Heart right ventricle (tissue), 16 donors: ENCODE results near the gene COG8. TPM values are rescaled to one million over a fixed set of nuclear protein-coding genes. Genes with fewer than 3 reads are reported as not detected.

Experiments
- ATAC-seq, 8 donors: fragments of 200-7000 bp; cut with Tn5 transposase; one replicate each; pipeline ENCODE4 v1.9.1; 2020; ENCODE audit warnings: mild to moderate bottlenecking in 8 of 8, moderate library complexity in 8 of 8, moderate number of reproducible peaks in 1 of 8
- DNase-seq, 2 donors: peaks; one replicate each; pipeline ENCODE4 v3.0.0-alpha.2; 2020
- H3K27ac ChIP-seq, 10 donors: fragments of 200-600 bp; sonication (generic) in 2 of 10; one replicate each; pipeline versions ENCODE4 v1.5.0 to v1.8.0; 2020 to 2022; ENCODE audit warnings: mild to moderate bottlenecking in 3 of 10
- H3K27me3 ChIP-seq, 7 donors: fragments of 200-600 bp; one replicate each; pipeline ENCODE4 v1.8.0; 2021 to 2022; ENCODE audit warnings: mild to moderate bottlenecking in 2 of 7
- H3K36me3 ChIP-seq, 9 donors: fragments of 200-600 bp; sonication (generic) in 1 of 9; one replicate each; pipeline versions ENCODE4 v1.5.0 to v1.8.0; 2020 to 2022; ENCODE audit warnings: mild to moderate bottlenecking in 2 of 9
- H3K4me1 ChIP-seq, 9 donors: fragments of 200-600 bp; sonication (generic) in 1 of 9; one replicate each; pipeline versions ENCODE4 v1.5.0 to v1.8.0; 2020 to 2022; ENCODE audit warnings: mild to moderate bottlenecking in 4 of 9
- H3K4me3 ChIP-seq, 10 donors: fragments of 200-600 bp; sonication (generic) in 2 of 10; one replicate each; pipeline versions ENCODE4 v1.5.0 to v1.8.0; 2020 to 2022; ENCODE audit warnings: mild to moderate bottlenecking in 7 of 10, moderate library complexity in 2 of 10
- H3K9me3 ChIP-seq, 11 donors: fragments of 200-600 bp in 10 of 11; sonication (generic) in 2 of 11; one replicate each; pipeline versions ENCODE4 v1.5.0 to v1.8.0; 2013 to 2022; ENCODE audit warnings: mild to moderate bottlenecking in 2 of 11, control low read depth in 1 of 11, moderate library complexity in 1 of 11
- CTCF ChIP-seq, 9 donors: fragments of 200-600 bp; sonication (generic) in 2 of 9; IDR thresholded peaks; one replicate each; pipeline versions ENCODE4 v1.5.0 to v1.8.0; 2021 to 2022; ENCODE audit warnings: antibody characterized with exemption in 9 of 9, mild to moderate bottlenecking in 5 of 9, moderate library complexity in 1 of 9
- WGBS, 2 donors: extraction: QIAGEN DNeasy Blood & Tissue Kit; methylation state at CpG; one replicate each; pipeline ENCODE4 v1.1.7; 2013; ENCODE audit warnings: inconsistent platforms in 1 of 2; 5-methylcytosine and 5-hydroxymethylcytosine counted together
- intact Hi-C, 10 donors: fragments of 100-400 bp; cut with DNase I; formaldehyde crosslinking; loops; one replicate each; pipeline versions ENCODE4 v1.11.1 to v1.14.2; 2022
- polyA plus RNA-seq, 2 donors: library from polyadenylated mRNA; stranded (reverse); fragments of 200-250 nt; gene quantifications; one replicate each; pipeline ENCODE4 v1.2.3, GENCODE V29; 2013
- total RNA-seq, 10 donors: library from RNA; stranded (reverse); fragmentation: NEBNext Ultra II Directional in 3 of 10; extraction: Animal tissue kit (Norgen Biotek cat#: 25700) in 3 of 10; gene quantifications; one replicate each; pipeline versions ENCODE4 v1.2.1 to v1.2.4, GENCODE V29; 2021 to 2023
- donor health status: Arrhythmogenic right ventricular cardiomyopathy.
- donor health status: ischemic (EF 13 %, LVEDD 7.1; RV severe dilation, severe dysfunction).
- donor health status: healthy with polysubstance abuse.
- donor health status: DM: no; HTN: yes; CAD: no.
- donor health status: DM: no; HTN: no; CAD: no.
- donor health status: ischemic (EF 25% LVEDD 6.9; RV normal size, moderate dysfunction).
- donor health status: ischemic (EF 25% LVEDD 5.7; RV mildly dilated, moderate dysfunction).
- donor health status: healthy.
- donor health status: DM: yes; HTN: yes; CAD: no.
- donor health status: Ischemic cardiomyopathy.
- donor health status: ischemic (EF 35%, LVEDD 5.7; RV mildly dilated, moderate dysfunction).
- donor health status: nonischemic (EF 11% LVEDD 7.7; RV severe dilation, severe dysfunction).
- donor health status: DM: yes; HTN: yes; CAD: no.
- donor health status: PGD.
- donor health status: ischemic (EF 29% LVEDD 5.4; RV normal size, mild dysfunction).
- donor health status: nonischemic (EF 23%, LVEDD 6.1; RV moderate dilation, normal function).

The COG8 gene
- total and polyA plus RNA-seq, 12 donors: 15.7 to 29.1 (median 23.1) TPM

- H3K27me3 ChIP-seq: no peaks in the 10 kb centered on the region
- peaks cover 10 to 100% (median 70%) of the 10 kb centered on the region in 9 donors for H3K36me3 ChIP-seq
- DNase-seq (no peak), ATAC-seq (no peak)
- H3K9me3 ChIP-seq: no peaks in the 10 kb centered on the region
- peaks cover 0 to 12% (median 2%) of the 10 kb centered on the region in 9 donors for H3K4me1 ChIP-seq
- intact Hi-C loops: no loop called here
- no peak overlapping the region for H3K27ac ChIP-seq
- no peak overlapping the region for H3K4me3 ChIP-seq
- WGBS, 2 donors: 90 to 93% methylated on average over 30 of the region's 30 CpGs
- no peak for TF ChIP-seq CTCF (IDR thresholded peaks at IDR 0.05)
Measured at GRCh38 chr16:69319826-69320739, 19.3 kb downstream of the COG8 start.

GRCh38 chr16:69319381-69319780, 20.0 kb downstream of the COG8 start:
- DNase-seq (no peak), ATAC-seq (no peak)
- Histone ChIP-seq H3K4me1 (peaks cover 0 to 16% (median 6%) of the 10 kb centered on the region in 9 donors), H3K27me3 (no peaks in the 10 kb centered on the region), H3K27ac (no peak overlapping the region), H3K36me3 (peaks cover 10 to 100% (median 62%) of the 10 kb centered on the region in 9 donors), H3K4me3 (no peak overlapping the region), H3K9me3 (no peaks in the 10 kb centered on the region)
- intact Hi-C loops: no loop called here
- no peak for TF ChIP-seq CTCF (IDR thresholded peaks at IDR 0.05)
- WGBS, 2 donors: 91 to 94% methylated on average over 9 of the region's 9 CpGs

- no peaks in the 10 kb centered on the region for H3K27me3 ChIP-seq
- no peak overlapping the region for H3K27ac ChIP-seq
- no peak for TF ChIP-seq CTCF (IDR thresholded peaks at IDR 0.05)
- intact Hi-C loops: no loop called here
- no peaks in the 10 kb centered on the region for H3K9me3 ChIP-seq
- ATAC-seq (no peak), DNase-seq (no peak)
- H3K4me3 ChIP-seq: no peak overlapping the region
- peaks cover 10 to 100% (median 64%) of the 10 kb centered on the region in 9 donors for H3K36me3 ChIP-seq
- H3K4me1 ChIP-seq: peaks cover 0 to 17% (median 1%) of the 10 kb centered on the region in 9 donors
- 84 to 85% methylated on average over 10 of the region's 10 CpGs for WGBS, 2 donors
Measured at GRCh38 chr16:69318911-69319289, 20.5 kb downstream of the COG8 start.

- ATAC-seq (no peak), DNase-seq (no peak)
- Histone ChIP-seq H3K4me3 (no peak overlapping the region), H3K36me3 (peaks cover 10 to 100% (median 68%) of the 10 kb centered on the region in 9 donors), H3K27ac (no peak overlapping the region), H3K9me3 (no peaks in the 10 kb centered on the region), H3K27me3 (no peaks in the 10 kb centered on the region), H3K4me1 (peaks cover 0 to 22% (median 3%) of the 10 kb centered on the region in 9 donors)
- TF ChIP-seq CTCF (IDR thresholded peaks at IDR 0.05): no peak
- 93 to 94% methylated on average over 30 of the region's 30 CpGs for WGBS, 2 donors
- intact Hi-C loops: no loop called here
Measured at GRCh38 chr16:69318177-69318910, 21.0 kb downstream of the COG8 start.
